Astrocyte of the spinal cord (primary cell): ENCODE measurements around the gene C6orf52.
A peak's percentile ranks its signal among the peaks of the same experiment; 100 is the strongest.

Source experiments
- DNase-seq: peaks from one replicate; pipeline ENCODE4 v3.0.0; 2011; ENCODE audit warnings: low read depth, low spot score
- H3K4me3 ChIP-seq: 2 replicates; pipeline ENCODE4 v1.5.1; 2011; ENCODE audit warnings: low read depth, mild to moderate bottlenecking, low read length, moderate library complexity
- in situ Hi-C: cut with HindIII; loops from 2 replicates; pipeline ENCODE4 v1.10.0; 2017; ENCODE audit warnings: low sequenced_read_pairs
- TF ChIP-seq, protein P1 (sequence below): IDR thresholded peaks from 2 replicates; pipeline ENCODE4 v1.5.1; 2012; ENCODE audit warnings: low read depth, mild to moderate bottlenecking, low read length, inconsistent platforms

Gene C6orf52

DNA sequence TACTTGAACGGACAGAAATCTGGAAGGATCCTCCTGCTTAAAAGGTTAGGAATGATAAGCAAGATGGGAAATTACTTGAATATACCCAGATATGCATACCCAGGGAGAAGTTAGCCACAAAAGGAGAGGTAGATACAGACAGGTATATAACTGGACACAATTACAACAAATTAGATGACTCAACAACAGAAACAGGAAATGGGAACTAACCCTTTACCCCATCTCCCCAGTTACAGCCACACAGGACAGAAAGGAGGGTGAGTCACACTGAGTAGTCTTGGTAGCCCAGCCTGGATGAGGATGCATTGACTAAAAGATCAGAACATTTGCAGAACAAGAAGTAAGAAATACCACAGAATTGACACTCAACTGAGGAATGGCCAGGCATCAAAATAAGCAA lies 61.2 kb downstream of the C6orf52 start:
- TF ChIP-seq, protein P1, sequence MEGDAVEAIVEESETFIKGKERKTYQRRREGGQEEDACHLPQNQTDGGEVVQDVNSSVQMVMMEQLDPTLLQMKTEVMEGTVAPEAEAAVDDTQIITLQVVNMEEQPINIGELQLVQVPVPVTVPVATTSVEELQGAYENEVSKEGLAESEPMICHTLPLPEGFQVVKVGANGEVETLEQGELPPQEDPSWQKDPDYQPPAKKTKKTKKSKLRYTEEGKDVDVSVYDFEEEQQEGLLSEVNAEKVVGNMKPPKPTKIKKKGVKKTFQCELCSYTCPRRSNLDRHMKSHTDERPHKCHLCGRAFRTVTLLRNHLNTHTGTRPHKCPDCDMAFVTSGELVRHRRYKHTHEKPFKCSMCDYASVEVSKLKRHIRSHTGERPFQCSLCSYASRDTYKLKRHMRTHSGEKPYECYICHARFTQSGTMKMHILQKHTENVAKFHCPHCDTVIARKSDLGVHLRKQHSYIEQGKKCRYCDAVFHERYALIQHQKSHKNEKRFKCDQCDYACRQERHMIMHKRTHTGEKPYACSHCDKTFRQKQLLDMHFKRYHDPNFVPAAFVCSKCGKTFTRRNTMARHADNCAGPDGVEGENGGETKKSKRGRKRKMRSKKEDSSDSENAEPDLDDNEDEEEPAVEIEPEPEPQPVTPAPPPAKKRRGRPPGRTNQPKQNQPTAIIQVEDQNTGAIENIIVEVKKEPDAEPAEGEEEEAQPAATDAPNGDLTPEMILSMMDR, result no peak
- DNase-seq, result peak; percentile 85
- in situ Hi-C loops, result no loop called here

DNA sequence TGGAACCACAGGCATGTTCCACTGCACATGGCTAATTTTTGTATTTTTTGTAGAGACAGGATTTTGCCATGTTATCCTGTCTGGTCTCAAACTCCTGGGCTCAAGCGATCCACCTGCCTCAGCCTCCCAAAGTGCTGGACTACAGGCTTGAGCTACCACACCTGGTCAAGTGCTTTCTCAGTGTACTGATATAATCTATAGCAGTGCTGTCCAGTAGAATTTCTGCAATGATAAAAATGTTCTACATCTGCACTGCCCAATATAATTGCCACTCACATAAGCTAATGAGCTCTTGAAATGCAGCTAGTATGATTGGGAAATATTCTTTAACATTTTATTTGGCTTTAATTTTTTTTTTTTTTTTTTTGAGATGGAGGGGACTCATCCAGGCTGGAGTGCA lies 64.2 kb downstream of the C6orf52 start:
- in situ Hi-C loops, result no loop called here
- no peak overlapping the region for H3K4me3 ChIP-seq
- DNase-seq, result no peak
- TF ChIP-seq, protein P1, result no peak

More for the DNA sequence above, 61.2 kb downstream of the C6orf52 start:
- H3K4me3 ChIP-seq, result no peak overlapping the region

DNA sequence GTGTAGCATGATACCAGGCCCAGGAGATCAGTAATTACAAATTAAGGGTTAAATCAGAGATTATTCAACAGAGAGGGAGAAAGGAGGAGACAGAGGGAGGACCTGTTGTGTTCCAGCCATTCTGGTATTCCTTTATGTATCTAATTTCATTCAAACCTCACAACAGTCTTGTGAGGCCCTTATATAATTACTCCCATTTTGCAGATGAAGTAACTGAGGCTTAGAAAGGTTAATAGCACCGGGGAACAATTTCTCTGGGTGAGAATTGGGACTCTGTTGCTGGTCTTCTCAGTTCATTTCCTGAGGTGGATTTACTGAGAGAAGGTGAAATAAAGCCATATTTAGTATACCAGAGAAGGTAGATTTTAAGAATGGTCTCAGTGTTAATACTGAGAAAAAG lies 66.6 kb downstream of the C6orf52 start:
- DNase-seq, result no peak
- TF ChIP-seq, protein P1, result no peak
- in situ Hi-C loops, result no loop called here
- H3K4me3 ChIP-seq, result no peak overlapping the region

DNA sequence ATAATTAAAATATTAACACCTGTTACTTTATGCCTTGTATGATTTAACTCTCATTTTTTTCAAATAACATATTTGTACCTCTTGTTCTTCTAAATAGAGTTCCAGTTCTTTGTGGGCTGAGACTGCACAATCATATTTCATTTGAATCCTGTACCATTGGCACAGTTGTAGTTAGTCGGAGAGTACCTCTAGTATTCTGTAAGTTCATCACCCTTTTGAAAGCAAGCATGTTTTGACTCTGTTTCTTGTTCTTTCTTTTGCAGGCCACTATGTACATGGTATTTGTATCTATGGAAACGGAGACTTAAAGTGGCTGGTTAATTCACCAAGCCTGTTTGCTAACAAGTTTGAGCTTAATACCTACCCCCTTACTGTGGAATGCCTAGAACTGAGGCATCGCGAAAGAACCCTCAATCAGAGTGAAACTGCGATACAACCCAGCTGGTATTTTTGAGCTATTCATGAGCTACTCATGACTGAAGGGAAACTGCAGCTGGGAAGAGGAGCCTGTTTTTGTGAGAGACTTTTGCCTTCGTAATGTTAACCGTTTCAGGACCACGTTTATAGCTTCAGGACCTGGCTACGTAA lies 68.2 kb downstream of the C6orf52 start:
- TF ChIP-seq, protein P1, result no peak
- no peak overlapping the region for H3K4me3 ChIP-seq
- DNase-seq, result no peak
- in situ Hi-C loops, result no loop called here

DNA sequence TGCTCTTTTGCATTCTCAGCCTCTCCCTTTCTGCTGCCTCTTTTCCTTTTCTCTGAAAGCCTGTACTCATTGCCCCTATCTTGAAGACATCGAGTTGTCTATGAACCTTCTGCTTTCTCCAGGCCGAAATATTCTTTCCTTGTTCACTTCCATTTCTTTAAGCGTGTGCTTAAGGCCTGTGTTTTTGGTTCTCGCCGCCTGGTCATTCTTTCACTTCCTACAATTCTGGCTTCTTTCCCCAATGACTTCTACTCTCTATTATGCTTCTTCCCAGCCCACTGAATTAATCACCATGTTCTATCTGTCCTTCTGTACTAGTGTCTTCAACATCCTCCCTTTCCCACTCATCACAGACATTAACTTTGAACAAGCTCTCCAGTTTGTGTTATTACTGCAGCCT lies 69.6 kb downstream of the C6orf52 start:
- no peak for DNase-seq
- TF ChIP-seq, protein P1, result no peak
- H3K4me3 ChIP-seq, result no peak overlapping the region
- in situ Hi-C loops, result no loop called here

DNA sequence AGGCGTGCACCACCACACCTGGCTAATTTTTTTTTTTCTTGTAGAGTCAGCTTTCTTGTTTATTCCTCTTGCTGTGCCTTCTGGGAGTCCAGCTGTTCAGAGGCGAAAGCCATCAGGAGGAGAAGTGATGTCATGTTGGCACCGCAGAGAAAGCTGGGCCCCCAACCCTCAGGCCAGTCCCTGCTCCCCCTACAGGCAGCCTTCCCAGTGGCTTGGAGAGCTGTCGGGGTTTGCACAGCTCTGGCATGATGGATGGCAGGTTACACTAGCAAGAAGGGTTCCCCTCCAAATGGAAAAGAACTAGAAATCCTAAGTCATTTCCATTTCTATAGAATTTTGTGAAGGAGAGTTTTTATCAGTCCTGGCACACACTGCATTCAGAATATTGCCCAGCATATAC lies 72.6 kb downstream of the C6orf52 start:
- no peak for DNase-seq
- TF ChIP-seq, protein P1, result no peak
- in situ Hi-C loops, result no loop called here
- H3K4me3 ChIP-seq, result no peak overlapping the region
